ENCODE data around the gene ANXA7.
"Not testable (repeated sequence)": the region's sequence is repeated elsewhere in the genome, so short reads cannot be mapped to it uniquely, and the experiment has no call there.

Gene ANXA7

DNA sequence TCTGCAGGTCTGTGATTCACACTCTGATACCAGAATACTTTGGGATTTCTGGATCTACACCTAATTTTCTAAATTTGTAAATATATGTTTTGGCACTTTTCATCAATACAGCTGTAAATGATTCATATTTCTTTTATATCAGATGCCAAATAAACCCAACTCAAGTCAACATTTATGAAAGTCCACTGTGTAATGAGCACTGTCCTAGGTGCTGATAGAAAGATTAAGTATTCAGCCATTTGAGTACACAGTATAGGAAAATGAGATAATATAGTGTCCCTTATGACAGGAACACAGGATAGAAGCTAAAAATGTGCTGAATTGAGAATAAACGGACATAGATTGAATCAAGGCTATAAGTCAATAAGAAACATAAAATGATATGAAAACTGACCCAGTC is 6.4 kb downstream of the ANXA7 start:
- DNase-seq: no peak

DNA sequence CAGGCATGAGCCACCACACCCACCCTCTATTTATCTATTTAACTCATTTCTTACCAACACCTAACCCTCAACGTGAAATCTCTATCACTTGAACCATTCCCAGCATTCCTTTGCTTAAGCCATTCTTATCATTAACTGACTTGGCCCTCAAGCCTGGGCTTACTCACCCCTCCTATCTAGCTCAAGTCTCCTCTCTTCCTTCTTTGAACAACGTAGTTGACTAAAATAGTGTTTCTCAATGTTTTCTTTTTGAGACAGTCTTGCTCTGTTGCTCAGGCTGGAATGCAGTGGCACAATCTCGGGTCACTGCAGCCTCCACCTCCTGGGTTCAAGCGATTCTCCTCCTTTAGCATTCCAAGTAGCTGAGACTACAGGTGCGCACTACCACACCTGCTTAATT is 7.0 kb downstream of the ANXA7 start:
- no peak for DNase-seq

DNA sequence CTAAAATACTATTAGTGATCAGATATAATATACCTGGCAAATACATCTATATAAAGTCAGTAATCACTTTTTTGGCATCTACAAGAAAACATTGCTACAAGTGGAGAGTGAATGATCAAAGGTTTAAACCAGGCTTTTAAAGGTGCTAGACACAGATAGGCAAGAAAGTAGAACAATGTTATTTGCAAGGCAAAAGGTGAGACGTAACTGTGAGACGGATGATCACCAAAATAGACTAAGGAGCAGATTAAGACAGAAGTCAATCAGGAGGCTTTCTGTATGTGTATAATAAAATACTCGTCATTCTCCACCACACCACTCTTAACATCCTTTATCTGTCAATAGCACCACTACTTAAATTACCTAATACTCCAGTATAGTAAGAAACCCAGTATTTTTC is 8.3 kb downstream of the ANXA7 start:
- DNase-seq: no peak

DNA sequence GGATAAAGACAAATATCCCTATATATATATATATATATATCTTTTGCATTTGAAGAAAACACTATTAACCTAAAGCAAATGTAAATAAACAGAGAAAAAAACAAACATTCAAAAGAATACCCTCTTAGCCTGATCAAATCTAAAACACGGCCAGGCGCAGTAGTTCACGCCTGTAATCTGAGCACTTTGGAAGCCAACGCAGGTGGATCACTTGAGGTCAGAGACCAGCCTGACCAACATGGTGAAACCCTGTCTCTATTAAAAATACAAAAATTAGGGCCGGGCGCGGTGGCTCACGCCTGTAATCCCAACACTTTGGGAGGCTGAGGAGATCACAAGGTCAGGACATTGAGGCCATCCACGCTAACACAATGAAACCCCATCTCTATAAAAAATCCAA is 9.2 kb downstream of the ANXA7 start:
- no peak for DNase-seq

DNA sequence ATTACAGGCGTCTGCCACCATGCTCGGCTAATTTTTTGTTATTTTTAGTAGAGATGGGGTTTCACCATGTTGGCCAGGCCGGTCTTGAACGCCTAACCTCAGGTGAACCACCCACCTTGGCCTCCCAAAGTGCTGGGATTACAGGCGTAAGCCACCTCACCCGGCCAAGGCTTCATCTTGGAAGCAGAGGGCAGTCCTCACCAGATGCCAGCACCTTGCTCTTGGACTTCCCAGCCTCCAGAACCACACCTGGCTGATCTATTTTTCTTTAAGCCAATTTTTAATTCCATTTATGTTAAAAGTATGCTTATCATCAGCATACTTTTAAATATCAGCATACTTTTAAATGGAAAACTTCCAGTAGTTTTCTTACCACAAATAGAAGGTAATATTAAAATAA is 12.2 kb downstream of the ANXA7 start:
- DNase-seq: no peak

DNA sequence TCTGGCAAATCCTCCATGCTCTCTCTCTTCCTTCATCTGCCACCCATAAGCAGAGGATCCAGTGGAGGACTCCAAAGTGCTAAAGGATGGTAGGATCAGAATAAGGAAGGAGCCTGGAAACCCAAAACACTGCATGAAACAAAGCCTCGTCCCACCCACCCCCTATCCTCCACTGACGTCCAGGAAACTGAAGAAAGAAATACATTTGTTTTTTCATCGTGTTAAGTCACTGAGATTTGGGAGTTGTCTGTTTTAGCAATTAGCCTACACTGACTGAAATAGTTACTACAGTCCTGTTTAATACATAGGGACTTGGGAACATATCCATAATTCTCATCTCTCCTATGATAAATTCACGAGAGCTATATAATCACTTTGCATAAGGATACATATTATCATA is 14.8 kb downstream of the ANXA7 start:
- DNase-seq: no peak

DNA sequence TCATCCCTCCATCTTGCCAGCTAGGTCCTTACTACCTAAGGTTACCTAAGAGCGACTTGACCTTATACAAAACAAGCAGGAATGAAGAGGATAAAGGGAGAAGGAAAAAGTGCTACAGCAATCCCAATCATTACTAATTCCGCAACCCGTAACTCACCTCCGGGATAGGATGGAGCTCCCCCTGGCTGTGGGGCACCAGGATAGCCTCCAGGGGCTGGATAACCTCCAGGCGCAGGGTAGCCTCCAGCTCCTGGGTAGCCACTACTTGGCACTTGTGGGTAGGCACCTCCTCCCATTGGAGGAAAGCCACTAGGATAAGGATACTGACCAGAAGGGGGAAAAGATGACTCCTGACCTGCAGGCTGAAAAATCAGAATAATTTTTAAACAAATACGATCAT is 15.8 kb downstream of the ANXA7 start:
- no peak for DNase-seq

DNA sequence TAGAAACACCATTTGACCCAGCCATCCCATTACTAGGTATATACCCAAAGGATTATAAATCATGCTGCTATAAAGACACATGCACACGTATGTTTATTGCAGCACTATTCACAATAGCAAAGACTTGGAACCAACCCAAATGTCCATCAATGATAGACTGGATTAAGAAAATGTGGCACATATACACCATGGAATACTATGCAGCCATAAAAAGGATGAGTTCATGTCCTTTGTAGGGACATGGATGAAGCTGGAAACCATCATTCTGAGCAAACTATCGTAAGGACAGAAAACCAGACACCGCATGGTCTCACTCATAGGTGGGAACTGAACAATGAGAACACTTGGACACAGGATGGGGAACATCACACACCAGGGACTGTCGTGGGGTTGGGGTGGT is 19.5 kb downstream of the ANXA7 start:
- DNase-seq: not testable (repeated sequence)

DNA sequence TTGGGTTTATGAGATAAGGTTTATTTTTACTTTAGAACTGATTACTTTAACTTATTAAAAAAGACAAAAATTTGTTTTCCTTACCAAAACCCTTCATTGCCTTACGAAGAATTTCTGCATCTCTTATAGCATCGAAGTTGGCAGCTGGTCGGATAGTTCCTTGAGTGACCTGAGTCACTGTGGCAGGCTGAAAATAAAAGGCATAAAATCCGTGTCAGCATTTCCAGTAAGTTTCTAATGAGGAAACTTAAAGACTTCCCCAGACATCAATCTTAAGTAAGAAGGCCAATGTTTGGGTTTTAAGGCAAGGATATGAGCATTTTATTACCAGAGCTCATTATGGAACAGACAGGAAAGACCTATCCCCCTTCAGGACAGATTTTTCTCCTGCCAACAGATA is 25.6 kb downstream of the ANXA7 start:
- peak; percentile 11 for DNase-seq

DNA sequence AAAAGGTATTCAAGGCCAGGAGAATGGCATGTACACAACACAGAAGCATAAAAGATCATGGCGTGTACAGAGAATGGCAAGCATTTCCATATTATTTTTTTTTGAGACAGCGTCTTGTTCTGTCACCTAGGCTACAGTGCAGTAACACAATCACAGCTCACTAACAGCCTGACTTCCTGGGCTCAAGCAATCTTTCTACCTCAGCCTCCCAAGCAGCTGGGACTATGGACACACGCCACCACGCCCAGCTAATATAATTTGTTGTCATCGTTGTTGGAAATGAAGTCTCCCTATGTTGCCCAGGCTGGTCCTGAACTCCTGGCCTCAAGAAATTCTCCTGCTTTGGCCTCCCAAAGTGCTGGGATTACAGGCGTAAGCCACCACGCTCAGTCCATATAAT is 27.3 kb downstream of the ANXA7 start:
- no peak for DNase-seq

DNA sequence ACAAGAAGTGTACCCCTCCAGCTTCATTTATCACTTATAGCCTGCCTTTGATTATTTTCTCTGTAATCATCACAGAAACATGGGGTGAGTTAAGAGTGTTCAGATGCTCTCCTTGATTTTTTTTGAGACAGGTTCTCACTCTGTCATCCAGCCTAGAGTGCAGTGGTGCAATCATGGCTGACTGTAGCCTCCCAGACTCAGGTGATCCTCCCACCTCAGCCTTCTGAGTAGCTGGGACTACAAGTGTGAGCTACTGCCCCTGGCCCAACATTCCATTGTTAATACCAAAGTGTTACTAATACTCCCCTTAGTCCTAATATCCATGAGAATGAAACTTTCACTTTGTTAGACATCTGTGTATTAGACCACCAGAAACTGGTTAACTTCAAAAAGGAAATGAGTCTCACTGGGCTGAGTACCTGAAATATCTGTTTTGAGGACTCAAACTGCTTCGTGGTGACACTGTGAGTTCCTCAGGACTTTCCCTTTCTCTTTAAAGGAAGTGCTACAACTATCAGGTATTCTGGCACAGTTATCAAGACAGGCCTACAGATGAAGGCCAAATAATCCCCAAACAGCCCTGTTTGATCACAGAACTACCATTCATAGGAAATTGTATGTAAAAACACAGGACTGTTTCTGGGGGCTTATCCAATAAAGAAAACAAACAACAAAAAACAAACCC is 34.7 kb downstream of the ANXA7 start:
- no peak for DNase-seq

DNA sequence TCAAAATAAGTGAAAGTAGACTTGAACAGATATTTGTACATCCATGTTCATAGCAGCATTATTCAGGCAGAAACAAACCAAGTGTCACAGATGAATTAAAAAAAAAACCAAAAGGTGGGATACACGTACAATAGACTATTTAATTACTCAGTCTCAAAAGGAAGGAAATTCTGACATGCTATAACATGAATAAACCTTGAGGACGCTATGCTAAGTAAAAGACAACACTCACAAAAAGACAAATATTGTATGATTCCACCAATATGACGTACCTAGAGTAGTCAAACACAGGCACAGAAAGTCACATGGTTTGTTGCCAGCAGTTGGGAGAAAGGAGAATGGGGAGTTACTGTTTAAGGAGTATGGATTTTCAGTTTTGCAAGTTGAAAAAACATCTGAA is 37.2 kb downstream of the ANXA7 start:
- no peak for DNase-seq

DNA sequence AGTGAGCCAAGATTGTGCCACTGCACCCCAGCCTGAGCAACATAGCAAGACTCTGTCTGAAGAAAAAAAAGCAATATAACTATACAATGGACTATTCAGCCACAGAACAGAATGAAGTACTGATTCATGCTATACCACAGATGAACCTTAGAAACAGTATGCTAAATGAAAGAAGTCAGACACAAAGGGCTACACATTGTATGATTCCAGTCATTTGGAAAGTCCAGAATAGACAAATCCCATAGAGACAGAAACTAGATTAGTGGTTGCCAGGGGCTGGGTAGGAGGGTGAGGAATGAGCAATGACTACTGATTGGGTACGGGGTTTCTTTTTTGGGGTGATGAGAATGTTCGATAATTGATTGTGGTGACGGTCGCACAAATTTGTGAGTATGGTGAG is 45.6 kb downstream of the ANXA7 start:
- no peak for DNase-seq

DNA sequence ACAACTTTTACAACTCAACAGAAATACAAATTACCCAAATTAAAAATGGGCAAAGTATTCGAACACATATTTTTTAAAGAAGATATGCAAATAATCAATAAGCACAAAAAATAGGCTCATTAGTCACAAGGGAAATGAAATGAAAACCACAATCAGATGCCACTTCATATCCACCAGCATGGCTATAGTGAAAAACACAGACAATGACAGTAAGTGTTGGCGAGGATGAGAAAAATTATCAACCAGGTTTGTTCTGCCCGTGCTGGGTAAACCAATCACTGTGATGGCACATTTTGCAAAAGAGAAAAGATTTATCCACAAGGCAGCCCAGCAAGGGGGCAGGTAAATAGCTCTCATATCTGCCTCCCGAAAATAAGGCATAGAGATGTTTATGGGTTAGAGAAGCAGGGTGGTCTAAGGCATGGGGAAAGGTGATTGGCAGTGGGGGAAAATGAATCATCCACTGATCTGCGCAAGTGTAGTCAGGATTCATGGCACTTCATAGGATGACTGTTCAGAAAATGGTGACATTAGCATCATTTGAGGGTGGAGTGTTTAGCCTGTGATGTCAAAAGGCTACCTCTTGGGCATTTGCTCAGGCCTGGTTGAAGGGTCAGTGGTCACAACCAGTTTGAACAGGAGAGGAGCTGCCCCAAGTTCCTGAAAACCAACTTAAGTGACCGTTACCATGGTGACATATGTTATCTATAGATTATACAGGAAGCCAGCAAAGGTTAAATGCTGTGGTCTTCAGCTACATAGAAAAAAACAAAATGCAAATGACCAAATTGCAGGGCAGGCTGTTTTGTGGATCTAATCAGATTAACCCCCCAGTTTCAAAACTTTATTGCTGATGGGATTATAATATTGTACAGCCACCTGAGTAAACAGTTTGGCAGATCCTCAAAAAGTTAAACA is 47.2 kb downstream of the ANXA7 start:
- no peak for DNase-seq

DNA sequence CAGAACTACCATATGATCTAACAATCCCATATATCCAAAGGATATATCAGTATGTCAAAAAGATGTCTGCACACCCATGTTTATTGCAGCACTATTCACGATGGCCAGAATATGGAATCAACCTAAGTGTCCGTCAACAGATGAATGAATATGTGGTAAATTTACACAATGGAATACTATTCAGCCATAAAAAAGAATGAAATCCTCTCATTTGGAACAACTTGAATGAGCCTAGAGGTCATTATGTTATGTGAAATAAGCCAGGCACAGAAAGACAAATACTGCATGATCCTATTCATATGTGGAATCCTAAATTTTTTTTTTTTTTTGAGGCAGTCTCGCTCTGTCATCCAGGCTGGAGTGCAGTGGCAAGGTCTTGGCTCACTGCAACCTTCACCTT is 48.9 kb downstream of the ANXA7 start:
- DNase-seq: no peak

DNA sequence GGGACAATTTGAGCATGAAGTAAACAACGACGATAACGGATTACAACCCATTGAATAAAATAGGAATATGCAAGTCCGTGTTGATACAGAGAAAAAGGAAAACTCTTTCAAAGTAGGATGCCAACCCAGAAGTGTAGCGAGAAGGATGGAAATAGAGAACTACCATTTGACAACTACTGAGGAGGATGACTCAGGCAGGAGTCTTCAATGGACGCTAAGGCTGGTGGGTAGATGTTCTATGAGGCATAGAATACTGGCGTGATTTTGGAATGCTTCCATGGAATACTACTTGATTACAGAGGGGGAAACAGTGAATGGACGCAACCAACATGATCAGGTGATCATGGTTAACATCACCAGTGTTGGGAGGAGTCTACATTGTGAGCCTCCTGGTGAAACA is 54.4 kb downstream of the ANXA7 start:
- DNase-seq: no peak

DNA sequence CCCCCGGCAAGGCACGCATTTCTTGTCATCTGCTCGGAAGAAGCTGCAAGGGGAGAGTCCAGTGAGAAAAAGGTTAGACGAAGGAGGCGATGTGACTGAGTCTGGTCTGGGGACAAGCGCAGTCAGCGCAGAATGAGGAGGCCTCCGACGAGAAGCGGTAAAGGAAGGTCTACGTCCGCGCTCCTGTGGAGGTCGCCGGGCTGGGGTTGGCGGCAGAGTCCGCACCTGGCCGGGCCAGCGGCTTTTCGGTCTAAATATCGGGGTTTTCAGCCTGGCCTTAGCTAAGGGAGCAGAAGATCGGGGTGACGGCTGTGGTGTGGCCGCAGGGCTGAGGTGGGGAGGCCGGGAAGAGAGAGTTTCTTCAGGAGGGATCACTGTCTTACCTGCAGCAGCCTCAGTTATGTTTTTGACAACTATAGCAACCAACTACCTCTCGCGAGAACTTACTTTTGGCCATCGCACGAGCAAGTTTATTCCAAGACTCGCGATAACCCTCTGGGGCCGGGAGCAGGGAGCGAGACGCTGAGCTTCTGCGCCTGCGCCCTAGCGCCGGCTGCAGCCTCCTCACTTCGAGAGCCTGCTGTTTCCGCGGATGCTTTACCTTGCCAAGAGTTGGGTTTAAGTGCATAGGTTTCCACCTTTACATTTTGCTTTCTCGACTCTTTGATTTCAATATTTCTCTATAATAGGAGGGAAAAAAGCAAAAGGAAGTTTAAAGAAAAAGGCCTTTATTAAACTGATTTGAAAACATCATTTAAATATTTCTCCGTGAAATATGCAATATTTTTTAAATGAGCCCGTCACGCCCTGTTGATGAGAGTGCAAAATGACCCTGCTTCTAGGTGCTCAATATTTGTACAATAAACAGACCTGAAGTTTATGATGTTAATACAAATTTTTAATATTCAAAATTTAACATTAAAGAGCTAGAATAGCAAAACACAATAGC is 55.3 kb downstream of the ANXA7 start, which contains the start of gene CFAP70:
Gene CFAP70 (minus strand): TSS at position 534 of the 949 bp plus-strand sequence. CDS start 4,068 bp downstream, outside the sequence.
- peak; percentile 96 for DNase-seq

DNA sequence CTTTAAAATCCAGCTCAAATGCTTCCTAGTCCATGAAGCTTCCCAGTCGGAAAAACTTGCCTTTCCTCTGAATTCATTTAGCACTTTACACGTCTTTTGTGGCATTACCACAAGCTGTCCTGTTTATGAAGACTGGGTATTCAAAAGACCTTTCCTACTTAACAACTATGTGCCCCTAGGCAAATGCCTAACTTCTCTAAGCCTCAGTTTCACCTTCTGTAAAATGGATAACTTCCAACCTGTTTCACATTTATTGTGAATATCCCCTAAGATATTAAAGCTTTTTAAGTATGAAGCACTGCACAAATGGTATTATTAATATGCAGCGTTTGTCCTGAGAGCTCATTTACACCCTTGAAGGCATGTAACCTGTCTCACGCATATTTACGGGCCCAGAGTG is 56.0 kb downstream of the ANXA7 start:
- DNase-seq: no peak

DNA sequence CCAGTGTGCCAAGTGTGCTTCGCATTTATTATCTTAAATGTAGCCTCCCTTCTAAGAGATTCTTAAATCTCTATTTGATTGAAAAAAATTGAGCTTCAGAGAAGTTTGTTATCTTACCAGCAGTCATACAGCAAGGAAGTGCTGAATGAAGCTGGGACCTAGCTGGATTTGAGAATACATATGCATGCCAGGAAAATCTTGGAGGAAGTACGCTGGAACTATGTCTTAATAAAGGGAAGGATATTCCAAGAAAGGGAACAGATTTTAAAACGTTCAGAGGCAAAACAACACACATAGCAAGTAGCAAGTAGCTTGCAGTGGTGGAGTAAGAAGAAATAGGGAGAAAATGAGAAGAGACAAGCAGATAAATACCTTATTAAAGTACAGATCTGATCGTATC is 56.7 kb downstream of the ANXA7 start:
- DNase-seq: no peak

DNA sequence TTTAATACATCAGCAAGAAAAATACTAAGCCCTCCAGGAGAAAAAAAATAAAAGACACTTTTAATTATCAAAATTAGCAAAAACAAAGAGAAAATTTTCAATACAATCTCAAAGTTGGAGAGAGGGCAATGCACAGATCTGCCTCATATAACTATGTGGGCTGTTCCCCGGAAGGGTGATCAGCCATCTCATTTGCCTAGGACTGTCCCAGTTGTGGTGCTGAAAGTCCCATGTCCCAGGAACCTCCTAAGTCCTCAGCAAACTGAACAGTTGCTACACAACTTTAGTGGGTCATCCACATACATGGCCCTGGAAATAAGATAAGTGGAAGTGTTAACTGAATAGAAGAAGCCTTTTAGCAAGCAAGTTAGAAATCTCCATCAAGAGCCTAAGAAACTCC is 69.6 kb downstream of the ANXA7 start:
- no peak for DNase-seq

DNA sequence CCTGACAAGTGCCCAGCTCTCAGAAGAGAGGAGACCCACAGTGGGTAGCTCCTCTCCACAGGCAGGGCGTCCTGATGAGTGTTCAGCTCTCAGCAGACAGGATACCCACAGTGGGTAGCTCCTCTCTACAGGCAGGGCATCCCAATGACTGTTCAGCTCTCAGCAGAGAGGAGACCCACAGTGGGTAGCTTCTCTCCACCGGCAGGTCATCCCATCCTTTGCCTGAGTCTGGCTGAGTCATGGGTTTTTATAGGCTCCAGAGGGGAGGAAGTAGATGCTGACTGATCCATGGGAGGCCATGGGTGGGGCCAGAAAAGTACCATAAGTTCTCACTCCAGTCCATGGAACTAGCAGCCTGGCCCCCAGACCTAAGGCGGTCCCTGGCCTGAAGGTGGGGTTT is 73.7 kb downstream of the ANXA7 start:
- no peak for DNase-seq

DNA sequence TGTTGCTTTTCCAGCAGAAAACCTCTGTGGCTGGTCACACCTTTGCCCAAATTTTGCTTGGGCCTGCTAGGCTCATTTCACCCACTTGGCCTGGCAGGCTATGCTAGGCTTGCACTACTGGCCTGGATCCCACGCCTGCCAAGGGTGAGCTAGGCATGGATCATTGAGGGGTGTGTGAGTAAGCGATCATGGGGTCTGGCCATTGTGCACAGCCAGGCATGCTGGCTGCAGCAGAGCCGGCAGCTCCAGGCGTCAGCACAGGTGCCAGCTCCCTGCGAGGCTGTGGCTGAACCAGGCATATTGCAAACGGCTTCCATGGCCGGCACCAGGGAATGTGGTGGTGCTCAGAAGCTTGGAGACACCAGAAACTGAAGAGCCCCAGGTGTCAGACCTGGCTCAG is 74.4 kb downstream of the ANXA7 start:
- DNase-seq: no peak

DNA sequence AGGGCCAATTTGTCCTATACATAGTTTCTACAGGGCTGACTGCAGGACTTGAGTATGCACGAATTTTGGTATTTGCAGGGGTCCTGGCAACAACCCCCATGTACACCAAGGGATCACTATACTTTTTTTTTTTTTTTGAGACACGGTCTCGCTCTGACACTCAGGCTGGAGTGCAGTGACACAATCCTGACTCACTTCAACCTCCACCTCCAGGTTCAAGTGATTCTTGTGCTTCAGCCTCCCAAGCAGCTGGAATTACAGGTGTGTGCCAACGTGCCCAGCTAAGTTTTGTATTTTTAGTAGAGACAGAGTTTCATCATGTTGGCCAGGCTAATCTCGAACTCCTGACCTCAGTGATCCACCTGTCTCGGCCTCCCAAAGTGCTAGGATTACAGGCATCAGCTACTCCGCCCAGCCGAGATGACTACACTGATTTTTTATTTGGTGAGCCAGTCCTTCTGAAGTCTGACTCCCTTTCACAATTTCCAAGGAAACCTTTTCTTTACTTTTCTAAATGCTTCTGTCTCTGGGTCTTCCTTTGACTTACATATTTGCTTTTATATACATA is 75.0 kb downstream of the ANXA7 start:
- DNase-seq: no peak
